Neural progenitor cell (in vitro differentiated cells): Measurements from ENCODE around the gene PSMA3. TPM values are rescaled to one million over a fixed set of nuclear protein-coding genes. Genes with fewer than 3 reads are reported as not detected.

Experiments
- DNase-seq: peaks from one replicate; pipeline ENCODE4 v3.0.0-alpha.2; 2016; ENCODE audit warnings: low spot score
- H2AFZ ChIP-seq: fragments of 200-600 bp; sonication (generic); replicated peaks from 2 replicates; pipeline ENCODE4 v1.6.1; 2016; ENCODE audit warnings: antibody characterized with exemption
- H3F3A ChIP-seq: fragments of 200-600 bp; sonication (generic); 2 replicates; pipeline ENCODE4 v1.6.1; 2016; ENCODE audit warnings: antibody characterized with exemption, low read depth
- H3K27ac ChIP-seq: fragments of 200-600 bp; sonication (generic); 2 replicates; pipeline ENCODE4 v1.5.1; 2016; ENCODE audit warnings: mild to moderate bottlenecking
- H3K27me3 ChIP-seq: fragments of 200-600 bp; sonication (generic); 2 replicates; pipeline ENCODE4 v1.6.1; 2016; ENCODE audit warnings: mild to moderate bottlenecking, moderate library complexity
- H3K36me3 ChIP-seq: fragments of 200-600 bp; sonication (generic); 2 replicates; pipeline ENCODE4 v1.5.1; 2016
- H3K4me1 ChIP-seq: fragments of 200-600 bp; sonication (generic); 2 replicates; pipeline ENCODE4 v1.6.1; 2016; ENCODE audit warnings: mixed run types
- H3K4me2 ChIP-seq: fragments of 200-600 bp; sonication (generic); 2 replicates; pipeline ENCODE4 v1.6.1; 2016
- H3K4me3 ChIP-seq: fragments of 200-600 bp; sonication (generic); 2 replicates; pipeline ENCODE4 v1.5.1; 2016
- H3K79me2 ChIP-seq: fragments of 200-600 bp; sonication (generic); 2 replicates; pipeline ENCODE4 v1.6.1; 2016; ENCODE audit warnings: low read depth
- H3K9ac ChIP-seq: fragments of 200-600 bp; sonication (generic); 2 replicates; pipeline ENCODE4 v1.6.1; 2016
- H3K9me3 ChIP-seq: fragments of 200-600 bp; sonication (generic); 2 replicates; pipeline ENCODE4 v1.5.1; 2016; ENCODE audit warnings: low read depth
- H4K20me1 ChIP-seq: fragments of 200-600 bp; sonication (generic); 2 replicates; pipeline ENCODE4 v1.6.1; 2016; ENCODE audit warnings: low read depth
- H3K27ac Mint-ChIP-seq: 3 replicates; pipeline ENCODE4 v1.8.0; 2021; ENCODE audit warnings: mixed read lengths
- H3K27me3 Mint-ChIP-seq: 2 replicates; pipeline ENCODE4 v1.8.0; 2022; ENCODE audit warnings: low read depth, mild to moderate bottlenecking, inconsistent platforms, moderate library complexity, mixed read lengths; ENCODE audit not compliant: insufficient read depth
- H3K36me3 Mint-ChIP-seq: 3 replicates; pipeline ENCODE4 v1.8.0; 2021; ENCODE audit warnings: mixed read lengths
- H3K4me1 Mint-ChIP-seq: 3 replicates; pipeline ENCODE4 v1.8.0; 2021; ENCODE audit warnings: mixed read lengths
- H3K4me3 Mint-ChIP-seq: 3 replicates; pipeline ENCODE4 v1.8.0; 2021; ENCODE audit warnings: mild to moderate bottlenecking, moderate library complexity, mixed read lengths
- H3K9me3 Mint-ChIP-seq: 3 replicates; pipeline ENCODE4 v1.8.0; 2020; ENCODE audit warnings: mixed read lengths
- EZH2 ChIP-seq: fragments of 200-600 bp; sonication (generic); IDR thresholded peaks from 2 replicates; pipeline ENCODE4 v1.6.1; 2017; ENCODE audit warnings: antibody characterized with exemption, mild to moderate bottlenecking, moderate library complexity
- EZH2phosphoT487 ChIP-seq: fragments of 200-600 bp; sonication (generic); IDR thresholded peaks from 2 replicates; pipeline ENCODE4 v1.6.1; 2017; ENCODE audit warnings: antibody characterized with exemption
- small RNA-seq: library from RNA; depleted of rRNA; stranded (forward); fragments of <200 nt; gene quantifications from one replicate; pipeline ENCODE3, GENCODE V24; 2015
- total RNA-seq: library from RNA; depleted of rRNA; stranded (reverse); fragments of >200 nt; gene quantifications from 2 replicates; pipeline ENCODE4 v1.2.3, GENCODE V29; 2015; ENCODE audit warnings: low replicate concordance
- TF ChIP-seq, protein P1 (sequence below): fragments of 200-600 bp; sonication (generic); IDR thresholded peaks from 2 replicates; pipeline ENCODE4 v1.5.1; 2017; ENCODE audit warnings: antibody characterized with exemption, mild to moderate bottlenecking

Gene PSMA3
- total RNA-seq, 1 donor from 2014 or later, result 268 TPM

DNA sequence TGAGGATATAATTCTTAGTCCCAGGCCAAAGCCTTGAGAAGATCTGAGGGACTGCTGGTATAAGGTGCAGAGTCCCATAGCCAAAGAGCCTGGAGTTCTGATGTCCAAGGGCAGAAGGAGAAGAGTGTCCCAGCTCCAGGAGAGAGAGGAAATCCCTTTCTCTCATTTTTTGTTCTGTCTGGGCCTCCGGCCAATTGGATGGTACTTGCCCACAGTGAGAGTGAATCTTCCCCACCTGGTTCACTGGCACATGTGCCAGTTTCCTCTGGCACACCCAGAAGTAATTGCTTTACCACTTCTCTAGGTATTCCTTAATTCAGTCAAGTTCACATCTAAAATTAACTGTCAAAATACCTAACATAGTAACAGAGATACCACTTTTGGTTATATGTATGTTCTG lies 69.1 kb downstream of the PSMA3 start:
- H3K27ac Mint-ChIP-seq, result no peak overlapping the region
- H3K4me1 Mint-ChIP-seq, result no peaks in the 10 kb centered on the region
- Histone ChIP-seq H3K4me3 (no peak overlapping the region), H3K27me3 (no peaks in the 10 kb centered on the region), H3F3A (no peaks in the 10 kb centered on the region), H3K36me3 (peaks cover 18% of the 10 kb centered on the region), H3K79me2 (no peaks in the 10 kb centered on the region), H3K9ac (no peak overlapping the region), H3K27ac (no peak overlapping the region), H2AFZ (no peak overlapping the region), H3K4me1 (no peaks in the 10 kb centered on the region), H3K4me2 (no peak overlapping the region), H3K9me3 (no peaks in the 10 kb centered on the region), H4K20me1 (no peaks in the 10 kb centered on the region)
- H3K36me3 Mint-ChIP-seq, result peaks cover 13% of the 10 kb centered on the region
- H3K4me3 Mint-ChIP-seq, result no peak overlapping the region
- DNase-seq, result no peak
- H3K9me3 Mint-ChIP-seq, result no peaks in the 10 kb centered on the region
- no peaks in the 10 kb centered on the region for H3K27me3 Mint-ChIP-seq
- no peak for TF ChIP-seq EZH2phosphoT487
- TF ChIP-seq, protein P1, sequence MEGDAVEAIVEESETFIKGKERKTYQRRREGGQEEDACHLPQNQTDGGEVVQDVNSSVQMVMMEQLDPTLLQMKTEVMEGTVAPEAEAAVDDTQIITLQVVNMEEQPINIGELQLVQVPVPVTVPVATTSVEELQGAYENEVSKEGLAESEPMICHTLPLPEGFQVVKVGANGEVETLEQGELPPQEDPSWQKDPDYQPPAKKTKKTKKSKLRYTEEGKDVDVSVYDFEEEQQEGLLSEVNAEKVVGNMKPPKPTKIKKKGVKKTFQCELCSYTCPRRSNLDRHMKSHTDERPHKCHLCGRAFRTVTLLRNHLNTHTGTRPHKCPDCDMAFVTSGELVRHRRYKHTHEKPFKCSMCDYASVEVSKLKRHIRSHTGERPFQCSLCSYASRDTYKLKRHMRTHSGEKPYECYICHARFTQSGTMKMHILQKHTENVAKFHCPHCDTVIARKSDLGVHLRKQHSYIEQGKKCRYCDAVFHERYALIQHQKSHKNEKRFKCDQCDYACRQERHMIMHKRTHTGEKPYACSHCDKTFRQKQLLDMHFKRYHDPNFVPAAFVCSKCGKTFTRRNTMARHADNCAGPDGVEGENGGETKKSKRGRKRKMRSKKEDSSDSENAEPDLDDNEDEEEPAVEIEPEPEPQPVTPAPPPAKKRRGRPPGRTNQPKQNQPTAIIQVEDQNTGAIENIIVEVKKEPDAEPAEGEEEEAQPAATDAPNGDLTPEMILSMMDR, result no peak

DNA sequence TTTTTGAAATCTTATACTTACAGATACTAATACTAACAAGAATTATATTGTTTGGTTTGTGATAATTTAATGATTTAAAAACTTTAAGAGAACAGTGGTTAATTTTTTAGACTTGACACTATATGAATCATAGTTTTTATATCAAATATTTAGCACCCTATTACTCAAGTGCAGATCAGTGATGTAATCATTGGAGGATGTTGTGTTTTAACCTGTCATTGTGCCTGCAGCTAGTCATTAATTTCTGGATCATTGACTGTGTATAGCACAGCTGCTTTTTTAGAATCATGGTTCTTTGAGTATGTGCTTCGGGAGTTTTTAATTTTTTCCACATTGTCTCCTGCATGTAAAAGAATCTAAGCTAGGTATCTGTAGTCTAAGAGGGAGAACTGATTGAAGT lies 71.0 kb downstream of the PSMA3 start:
- Histone ChIP-seq H3K79me2 (no peaks in the 10 kb centered on the region), H2AFZ (no peak overlapping the region), H3K36me3 (peaks cover 13% of the 10 kb centered on the region), H3K4me1 (no peaks in the 10 kb centered on the region), H3K4me2 (no peak overlapping the region), H3K27ac (no peak overlapping the region), H3K27me3 (no peaks in the 10 kb centered on the region), H3K9ac (no peak overlapping the region), H3K9me3 (no peaks in the 10 kb centered on the region), H4K20me1 (no peaks in the 10 kb centered on the region), H3F3A (no peaks in the 10 kb centered on the region), H3K4me3 (no peak overlapping the region)
- Mint-ChIP-seq H3K27me3 (no peaks in the 10 kb centered on the region), H3K4me1 (no peaks in the 10 kb centered on the region), H3K4me3 (no peak overlapping the region), H3K36me3 (peaks cover 11% of the 10 kb centered on the region), H3K27ac (no peak overlapping the region), H3K9me3 (no peaks in the 10 kb centered on the region)
- DNase-seq, result no peak
- TF ChIP-seq, protein P1, result no peak
- TF ChIP-seq EZH2phosphoT487 (no peak), EZH2 (no peak)

Small RNAs within 50 kb of the gene (small RNA-seq; reads per million reads assigned to genes)
- gene RNU6-341P, result not detected

Other genes with a start within 250 kb of the PSMA3 start
- gene ARMH4, start 92.6 kb upstream of the PSMA3 start, total RNA-seq, result 23.0 and 29.0 TPM in 2 replicates
- gene ACTR10, start 44.7 kb upstream of the PSMA3 start, total RNA-seq, result 59.2 and 119 TPM in 2 replicates
- 12.6 and 24.1 TPM in 2 replicates for gene ARID4A, start 53.7 kb downstream of the PSMA3 start, total RNA-seq
- gene TOMM20L, start 151.1 kb downstream of the PSMA3 start, total RNA-seq, result not detected in 2 replicates
- 74.1 and 97.2 TPM in 2 replicates for gene TIMM9, start 182.7 kb downstream of the PSMA3 start, total RNA-seq
- 55.9 and 79.4 TPM in 2 replicates for gene KIAA0586, start 182.9 kb downstream of the PSMA3 start, total RNA-seq